GM19193 (cell line): Measurements from ENCODE around the gene TYK2.

Source experiments
- POLR2A ChIP-seq: IDR thresholded peaks from 4 replicates; pipeline ENCODE4 v1.6.1; 2011; ENCODE audit not compliant: insufficient read depth, insufficient read length; ENCODE audit errors: extremely low read depth

The TYK2 gene

GRCh38 chr19:10332965-10333757 lies 47.2 kb downstream of the TYK2 start, which contains the start of gene RAVER1:
TSS of gene RAVER1 (minus strand) at chr19:10333529. CDS start at chr19:10333507, 22 bp downstream.
- peak; percentile 94 for TF ChIP-seq POLR2A

- TF ChIP-seq POLR2A, result no peak
Measured at GRCh38 chr19:10332158-10332964, 48.0 kb downstream of the TYK2 start.

GRCh38 chr19:10329555-10329954 lies 50.8 kb downstream of the TYK2 start:
- TF ChIP-seq POLR2A, result no peak

- TF ChIP-seq POLR2A, result no peak
Measured at GRCh38 chr19:10328558-10329429, 51.6 kb downstream of the TYK2 start.

GRCh38 chr19:10327793-10328192 lies 52.6 kb downstream of the TYK2 start:
- TF ChIP-seq POLR2A, result no peak

GRCh38 chr19:10325732-10326131 lies 54.6 kb downstream of the TYK2 start:
- no peak for TF ChIP-seq POLR2A

GRCh38 chr19:10321874-10322835 lies 58.2 kb downstream of the TYK2 start:
- TF ChIP-seq POLR2A, result no peak

- no peak for TF ChIP-seq POLR2A
Measured at GRCh38 chr19:10321417-10321797, 59.0 kb downstream of the TYK2 start.

GRCh38 chr19:10320602-10321416 lies 59.6 kb downstream of the TYK2 start:
- no peak for TF ChIP-seq POLR2A

- TF ChIP-seq POLR2A, result no peak
Measured at GRCh38 chr19:10318807-10319682, 61.3 kb downstream of the TYK2 start.

GRCh38 chr19:10317857-10318462 lies 62.4 kb downstream of the TYK2 start:
- TF ChIP-seq POLR2A, result no peak
